Measurements from ENCODE around the gene WSB2.

- no peak for TF ChIP-seq CTCF (conservative IDR thresholded peaks at IDR 0.05; ENCODE audit: low read depth, low read length)
- TF ChIP-seq EZH2 (IDR thresholded peaks at IDR 0.05; ENCODE audit: low read length, unreplicated experiment), result no peak
Measured at GRCh38 chr12:118098911-118099671, 38.1 kb upstream of the WSB2 start.

Measured in PC-3 (cell line).